B cell (primary cell): ENCODE results near the gene SETBP1. TPM values are rescaled to one million over a fixed set of nuclear protein-coding genes. Genes with fewer than 3 reads are reported as not detected.
A peak's percentile ranks its signal among the peaks of the same experiment; 100 is the strongest.

Experiments
- ATAC-seq: fragments of 200-7000 bp; cut with Tn5 transposase; one replicate; pipeline ENCODE4 v1.10.0; 2021; ENCODE audit warnings: low read depth, mild to moderate bottlenecking, moderate number of reproducible peaks, moderate library complexity
- CTCF ChIA-PET: fragments of 350-600 bp; sonication (Branson Sonifier 250); formaldehyde crosslinking; loops from one replicate; lab custom pipeline; 2021; ENCODE audit warnings: antibody characterized with exemption, inconsistent platforms; lab: Charles Lee
- POLR2A ChIA-PET: fragments of 350-600 bp; sonication (Branson Sonifier 250); formaldehyde crosslinking; loops from one replicate; lab custom pipeline; 2021; ENCODE audit warnings: antibody characterized with exemption; lab: Charles Lee
- DNase-seq: peaks from one replicate; pipeline ENCODE4 v3.0.0; 2013
- H2AFZ ChIP-seq: 2 replicates; pipeline ENCODE4 v1.6.1; 2012; ENCODE audit warnings: mild to moderate bottlenecking, low read depth, low read length; ENCODE audit not compliant: insufficient read depth, poor library complexity, severe bottlenecking
- H3K27ac ChIP-seq, 2 donors: 1 replicate in 1 of 2; 2 replicates in 1 of 2; pipeline ENCODE4 v1.5.1; 2012 to 2013; ENCODE audit warnings: low read length in 2 of 2, mild to moderate bottlenecking in 2 of 2, moderate library complexity in 1 of 2
- H3K27me3 ChIP-seq, 4 experiments: fragments of 200-600 bp in 1 of 4; sonication (generic) in 1 of 4; replicated peaks in 1 of 4; 1 replicate in 2 of 4; 2 replicates in 2 of 4; pipeline versions ENCODE4 v1.6.1 to v1.7.0; 2013 to 2016; ENCODE audit warnings: low read length in 3 of 4, mild to moderate bottlenecking in 2 of 4, mixed read lengths in 1 of 4, moderate library complexity in 1 of 4; ENCODE audit not compliant: insufficient read depth in 4 of 4, control insufficient read depth in 3 of 4; ENCODE audit errors: control extremely low read depth in 1 of 4
- H3K36me3 ChIP-seq, 2 experiments: replicated peaks in 1 of 2; 1 replicate in 1 of 2; 2 replicates in 1 of 2; pipeline versions ENCODE4 v1.6.1 to v1.7.1; 2013; ENCODE audit warnings: low read length in 1 of 2; ENCODE audit not compliant: insufficient read depth in 2 of 2, control insufficient read depth in 1 of 2; ENCODE audit errors: control extremely low read depth in 1 of 2, extremely low read depth in 1 of 2
- H3K4me1 ChIP-seq, 2 donors: fragments of 200-600 bp in 1 of 2; sonication (generic) in 1 of 2; 1 replicate in 1 of 2; 2 replicates in 1 of 2; pipeline versions ENCODE4 v1.5.1 to v1.6.1; 2013 to 2017; ENCODE audit warnings: low read length in 2 of 2; ENCODE audit not compliant: control insufficient read depth in 2 of 2, insufficient read depth in 2 of 2
- H3K4me2 ChIP-seq: replicated peaks from 2 replicates; pipeline ENCODE3; 2012; ENCODE audit warnings: mild to moderate bottlenecking, low read depth, low read length; ENCODE audit not compliant: poor library complexity, severe bottlenecking
- H3K4me3 ChIP-seq, 5 experiments: fragments of 200-600 bp in 1 of 5; sonication (generic) in 1 of 5; 1 replicate in 3 of 5; 2 replicates in 2 of 5; pipeline versions ENCODE4 v1.5.1 to v1.7.0; 2011 to 2016; ENCODE audit warnings: low read length in 4 of 5, mild to moderate bottlenecking in 4 of 5, low read depth in 2 of 5, control low read depth in 1 of 5, moderate library complexity in 1 of 5; ENCODE audit not compliant: insufficient read depth in 1 of 5; ENCODE audit errors: control extremely low read depth in 1 of 5, extremely low read depth in 1 of 5
- H3K79me2 ChIP-seq: fragments of 200-600 bp; sonication (generic); one replicate; pipeline ENCODE4 v1.6.0; 2016; ENCODE audit warnings: low read length; ENCODE audit not compliant: control insufficient read depth, insufficient read depth
- H3K9ac ChIP-seq: fragments of 200-600 bp; sonication (generic); 2 replicates; pipeline ENCODE4 v1.6.1; 2017; ENCODE audit warnings: mild to moderate bottlenecking, low read length, moderate library complexity
- H3K9me3 ChIP-seq, 3 donors: one replicate each; pipeline versions ENCODE4 v1.6.1 to v1.7.1; 2013; ENCODE audit warnings: low read length in 2 of 3; ENCODE audit not compliant: control insufficient read depth in 2 of 3, insufficient read depth in 1 of 3; ENCODE audit errors: control extremely low read depth in 1 of 3
- H4K20me1 ChIP-seq: 2 replicates; pipeline ENCODE4 v1.6.0; 2012; ENCODE audit warnings: mild to moderate bottlenecking, low read length; ENCODE audit not compliant: insufficient read depth, control insufficient read depth, poor library complexity, severe bottlenecking
- H3K27ac Mint-ChIP-seq: one replicate; pipeline ENCODE4 v1.8.0; 2021; ENCODE audit warnings: mixed read lengths
- H3K27me3 Mint-ChIP-seq: one replicate; pipeline ENCODE4 v1.8.0; 2021; ENCODE audit warnings: mixed read lengths
- H3K4me1 Mint-ChIP-seq: one replicate; pipeline ENCODE4 v1.8.0; 2021; ENCODE audit warnings: mixed read lengths
- H3K4me3 Mint-ChIP-seq: one replicate; pipeline ENCODE4 v1.8.0; 2021; ENCODE audit warnings: mixed read lengths
- H3K9me3 Mint-ChIP-seq: one replicate; pipeline ENCODE4 v1.8.0; 2022; ENCODE audit warnings: mixed read lengths; ENCODE audit not compliant: insufficient read depth
- CTCF ChIP-seq: fragments of 200-600 bp; IDR thresholded peaks from one replicate; pipeline ENCODE4 v1.8.0; 2022; ENCODE audit warnings: antibody characterized with exemption, mild to moderate bottlenecking
- EZH2 ChIP-seq: IDR thresholded peaks from 2 replicates; pipeline ENCODE4 v1.6.1; 2012; ENCODE audit warnings: borderline replicate concordance, low read depth, mild to moderate bottlenecking, moderate library complexity, low read length; ENCODE audit not compliant: insufficient read depth, poor library complexity, severe bottlenecking
- WGBS: methylation state at CpG from one replicate; pipeline ENCODE4 v1.1.5; 2013; ENCODE audit warnings: missing lambda C conversion rate; ENCODE audit not compliant: insufficient coverage; 5-methylcytosine and 5-hydroxymethylcytosine counted together
- intact Hi-C: fragments of 100-400 bp; cut with micrococcal nuclease; formaldehyde crosslinking; loops from one replicate; pipeline ENCODE4 v1.10.0; 2022
- polyA plus RNA-seq: library from polyadenylated mRNA; depleted of rRNA; stranded (reverse); fragments of >200 nt; gene quantifications from 2 replicates; pipeline ENCODE4 v1.2.3, GENCODE V29; 2012
- total RNA-seq, 2 donors: library from RNA; stranded (reverse); fragments of 120-200 nt in 1 of 2; gene quantifications; 1 replicate in 1 of 2; 2 replicates in 1 of 2; pipeline versions ENCODE4 v1.2.3 to v1.2.4, GENCODE V29; 2013 to 2022

SETBP1 gene
- total and polyA plus RNA-seq, 2 donors (not counting 1 experiment from before 2014, with no cell fraction given), result 15.1 to 129 TPM

GRCh38 chr18:44911773-44912172 is 231.1 kb downstream of the SETBP1 start:
- H3K27me3 Mint-ChIP-seq, result no peaks in the 10 kb centered on the region
- peak overlapping the region; percentile 3 for H3K4me2 ChIP-seq
- ChIA-PET POLR2A (no interaction called here), CTCF (interaction anchor here (1.0 kb wide), 1 partner anchor 299 kb away, joined by 3 read pairs; no protein-coding TSS in a partner anchor)
- H3K36me3 ChIP-seq, result no peaks in the 10 kb centered on the region
- no peaks in the 10 kb centered on the region for H3K9me3 ChIP-seq
- ATAC-seq, result peak; percentile 14
- no peak overlapping the region for H3K4me3 ChIP-seq
- peak overlapping the region; percentile 24 for H3K4me3 Mint-ChIP-seq
- DNase-seq, result peak; percentile 14
- peaks cover 32% of the 10 kb centered on the region for H4K20me1 ChIP-seq
- WGBS, result no CpG with 5 or more reads among the region's 3 CpGs
- TF ChIP-seq EZH2 (no peak), CTCF (no peak)
- no peak overlapping the region for H3K27ac ChIP-seq
- no peaks in the 10 kb centered on the region for H3K27me3 ChIP-seq
- no peak overlapping the region for H2AFZ ChIP-seq
- H3K9me3 Mint-ChIP-seq, result no peaks in the 10 kb centered on the region
- H3K4me1 Mint-ChIP-seq, result peaks cover 63% of the 10 kb centered on the region
- H3K79me2 ChIP-seq, result peaks cover 66% of the 10 kb centered on the region
- peaks cover 38 to 39% of the 10 kb centered on the region in 2 donors for H3K4me1 ChIP-seq
- intact Hi-C loops, result no loop called here
- H3K9ac ChIP-seq, result no peak overlapping the region
- no peak overlapping the region for H3K27ac Mint-ChIP-seq

GRCh38 chr18:44912740-44913478 is 232.2 kb downstream of the SETBP1 start:
- H4K20me1 ChIP-seq, result peaks cover 37% of the 10 kb centered on the region
- no peak overlapping the region for H2AFZ ChIP-seq
- no peak overlapping the region for H3K9ac ChIP-seq
- intact Hi-C loops, result no loop called here
- 0% methylated on average over 2 of the region's 6 CpGs for WGBS
- ATAC-seq (no peak), DNase-seq (no peak)
- Mint-ChIP-seq H3K27me3 (no peaks in the 10 kb centered on the region), H3K27ac (no peak overlapping the region), H3K9me3 (no peaks in the 10 kb centered on the region), H3K4me3 (no peak overlapping the region), H3K4me1 (peaks cover 69% of the 10 kb centered on the region)
- peaks cover 38 to 39% of the 10 kb centered on the region in 2 donors for H3K4me1 ChIP-seq
- TF ChIP-seq EZH2 (no peak), CTCF (no peak)
- ChIA-PET CTCF (interaction anchor here (1.0 kb wide), 2 partner anchors 9 to 298 kb away, joined by 3 read pairs; no protein-coding TSS in a partner anchor), POLR2A (no interaction called here)
- peaks cover 78% of the 10 kb centered on the region for H3K79me2 ChIP-seq
- H3K27ac ChIP-seq, result no peak overlapping the region
- no peaks in the 10 kb centered on the region for H3K9me3 ChIP-seq
- H3K4me3 ChIP-seq, result no peak overlapping the region
- H3K4me2 ChIP-seq, result peak overlapping the region; percentile 0
- H3K36me3 ChIP-seq, result no peaks in the 10 kb centered on the region
- no peaks in the 10 kb centered on the region for H3K27me3 ChIP-seq
